Thyroid gland (tissue), 4 donors: ENCODE measurements around the gene AGTR2. TPM values are rescaled to one million over a fixed set of nuclear protein-coding genes. Genes with fewer than 3 reads are reported as not detected.
"Not testable (repeated sequence)": the region's sequence is repeated elsewhere in the genome, so short reads cannot be mapped to it uniquely, and the experiment has no call there.

Source experiments
- DNase-seq, 2 donors: peaks; one replicate each; pipeline ENCODE4 v3.0.0-alpha.2; 2019
- H3K27ac ChIP-seq, 3 donors: fragments of 200-600 bp; sonication (generic); 1 replicate in 2 of 3; 2 replicates in 1 of 3; pipeline ENCODE4 v1.5.1; 2016 to 2019; ENCODE audit warnings: mild to moderate bottlenecking in 1 of 3, moderate library complexity in 1 of 3
- H3K27me3 ChIP-seq: fragments of 200-600 bp; sonication (generic); one replicate; pipeline ENCODE4 v1.5.1; 2019
- H3K36me3 ChIP-seq, 2 donors: fragments of 200-600 bp; sonication (generic); one replicate each; pipeline ENCODE4 v1.5.1; 2016 to 2019
- H3K4me1 ChIP-seq, 2 donors: fragments of 200-600 bp; sonication (generic); one replicate each; pipeline ENCODE4 v1.5.1; 2017 to 2019
- H3K4me3 ChIP-seq, 3 donors: fragments of 200-600 bp; sonication (generic); replicated peaks in 1 of 3; 1 replicate in 2 of 3; 2 replicates in 1 of 3; pipeline ENCODE4 v1.5.1; 2016; ENCODE audit warnings: mild to moderate bottlenecking in 1 of 3
- H3K9me3 ChIP-seq: fragments of 200-600 bp; sonication (generic); one replicate; pipeline ENCODE4 v1.5.1; 2017
- CTCF ChIP-seq, 6 experiments: fragments of 200-600 bp in 3 of 6; fragments of 450-650 bp in 3 of 6; sonication (generic) in 3 of 6; IDR thresholded peaks; one replicate each; pipeline ENCODE4 v1.5.1; 2016 to 2019; ENCODE audit warnings: antibody characterized with exemption in 6 of 6, mild to moderate bottlenecking in 2 of 6, inconsistent platforms in 1 of 6, moderate library complexity in 1 of 6
- POLR2A ChIP-seq, 2 donors: fragments of 450-650 bp; IDR thresholded peaks; one replicate each; pipeline ENCODE4 v1.6.1; 2017; ENCODE audit warnings: antibody characterized with exemption in 2 of 2, mild to moderate bottlenecking in 2 of 2, moderate library complexity in 1 of 2
- WGBS, 2 donors: methylation state at CpG; one replicate each; pipeline ENCODE4 v1.1.5; 2017; 5-methylcytosine and 5-hydroxymethylcytosine counted together
- intact Hi-C: fragments of 100-400 bp; cut with DNase I; formaldehyde crosslinking; loops from one replicate; pipeline ENCODE4 v1.15.1; 2023
- total RNA-seq, 4 donors: library from RNA; depleted of rRNA; stranded (reverse); fragments of >200 nt; gene quantifications; one replicate each; pipeline ENCODE4 v1.2.3, GENCODE V29; 2016

Gene AGTR2
- total RNA-seq, 4 donors from 2014 or later: not detected

GRCh38 chrX:116213262-116213661, 42.7 kb downstream of the AGTR2 start:
- Histone ChIP-seq H3K27me3 (no peaks in the 10 kb centered on the region), H3K27ac (no peak overlapping the region), H3K9me3 (no peaks in the 10 kb centered on the region), H3K4me1 (no peaks in the 10 kb centered on the region), H3K36me3 (no peaks in the 10 kb centered on the region), H3K4me3 (no peak overlapping the region)
- TF ChIP-seq POLR2A (IDR thresholded peaks at IDR 0.05) (no peak), CTCF (IDR thresholded peaks at IDR 0.05) (no peak)
- intact Hi-C loops: no loop called here
- DNase-seq: no peak

- WGBS, 2 donors: 89 to 100% methylated on average over 2 of the region's 2 CpGs
- H3K9me3 ChIP-seq, H3K36me3 ChIP-seq, H3K27me3 ChIP-seq, intact Hi-C loops, H3K27ac ChIP-seq, H3K4me1 ChIP-seq, H3K4me3 ChIP-seq, DNase-seq: not testable (repeated sequence)
These were observed 46.5 kb downstream of the AGTR2 start for GRCh38 chrX:116217080-116217479.
